Measurements from ENCODE around the gene ALOX5. TPM values are rescaled to one million over a fixed set of nuclear protein-coding genes. Genes with fewer than 3 reads are reported as not detected.

The ALOX5 gene
- total RNA-seq, 1 experiment from 2014 or later = 3.4 TPM

GRCh38 chr10:45454262-45454661, 80.2 kb downstream of the ALOX5 start:
- POLR2A ChIA-PET = interaction anchor here (1.4 kb wide), 1 partner anchor 21 kb away, joined by 4 read pairs; no protein-coding TSS in a partner anchor

GRCh38 chr10:45454859-45455258, 80.8 kb downstream of the ALOX5 start:
- DNase-seq (ENCODE audit: low spot score) = no peak
- H3K27me3 Mint-ChIP-seq (ENCODE audit: low read depth) = no peaks in the 10 kb centered on the region
- POLR2A ChIA-PET = no interaction called here
- peak; percentile 32; the same call in 1 of the 2 replicates for ATAC-seq
- CTCF ChIA-PET = interaction anchor here (1.6 kb wide), 1 partner anchor 10 kb away, joined by 10 read pairs; no protein-coding TSS in a partner anchor
- no peak overlapping the region for H3K4me3 Mint-ChIP-seq
- no peaks in the 10 kb centered on the region for H3K4me1 Mint-ChIP-seq
- peaks cover 6% of the 10 kb centered on the region; the same call in 1 of the 2 replicates for H3K36me3 Mint-ChIP-seq
- H3K9me3 Mint-ChIP-seq = no peaks in the 10 kb centered on the region
- H3K27ac Mint-ChIP-seq = peak overlapping the region; percentile 85; the same call in 1 of the 2 replicates
- TF ChIP-seq CTCF (IDR thresholded peaks at IDR 0.05) = no peak
- TF ChIP-seq GTF2I (CRISPR knock-in tag; conservative IDR thresholded peaks at IDR 0.05) = no peak
- no peak for TF ChIP-seq MAX (CRISPR knock-in tag; IDR thresholded peaks at IDR 0.05)
- TF ChIP-seq TCF7 (CRISPR knock-in tag; IDR thresholded peaks at IDR 0.05; ENCODE audit: low read depth) = no peak
- no peak for TF ChIP-seq ATF6 (CRISPR knock-in tag; IDR thresholded peaks at IDR 0.05)
- no peak for TF ChIP-seq FOXK1 (CRISPR knock-in tag; IDR thresholded peaks at IDR 0.05)
- no peak for TF ChIP-seq ZNF423 (CRISPR knock-in tag; IDR thresholded peaks at IDR 0.05)
- no peak for TF ChIP-seq USF1 (CRISPR knock-in tag; IDR thresholded peaks at IDR 0.05)

More at GRCh38 chr10:45454262-45454661, 80.2 kb downstream of the ALOX5 start:
- no peak overlapping the region for H3K4me3 Mint-ChIP-seq
- no peak for DNase-seq (ENCODE audit: low spot score)
- ATAC-seq = no peak
- H3K4me1 Mint-ChIP-seq = no peaks in the 10 kb centered on the region
- peak overlapping the region; percentile 26; the same call in 1 of the 2 replicates for H3K27ac Mint-ChIP-seq
- TF ChIP-seq ZNF425 (CRISPR knock-in tag; conservative IDR thresholded peaks at IDR 0.05) (no peak), MLX (CRISPR knock-in tag; IDR thresholded peaks at IDR 0.05) (no peak), ZNF671 (CRISPR knock-in tag; IDR thresholded peaks at IDR 0.05) (no peak), FOXJ3 (CRISPR knock-in tag; IDR thresholded peaks at IDR 0.05; ENCODE audit: borderline replicate concordance) (no peak), MXD4 (CRISPR knock-in tag; IDR thresholded peaks at IDR 0.05; ENCODE audit: borderline replicate concordance) (no peak), ATF3 (CRISPR knock-in tag; conservative IDR thresholded peaks at IDR 0.05) (no peak), ZNF512 (CRISPR knock-in tag; IDR thresholded peaks at IDR 0.05; ENCODE audit: borderline replicate concordance) (no peak), ZNF416 (CRISPR knock-in tag; IDR thresholded peaks at IDR 0.05) (no peak), E2F1 (CRISPR knock-in tag; IDR thresholded peaks at IDR 0.05) (no peak), ZNF263 (CRISPR knock-in tag; IDR thresholded peaks at IDR 0.05; ENCODE audit: low read depth) (no peak), ZNF232 (CRISPR knock-in tag; IDR thresholded peaks at IDR 0.05) (no peak)
- peaks cover 6% of the 10 kb centered on the region; the same call in 1 of the 2 replicates for H3K36me3 Mint-ChIP-seq
- no peaks in the 10 kb centered on the region for H3K27me3 Mint-ChIP-seq (ENCODE audit: low read depth)
- no peaks in the 10 kb centered on the region for H3K9me3 Mint-ChIP-seq
- CTCF ChIA-PET = interaction anchor here (1.2 to 1.7 kb wide), 3 partner anchors 10 to 219 kb away, joined by 3 to 10 read pairs (median 4); no protein-coding TSS in a partner anchor

Data from WTC11 (cell line).